IPS-NIHi7 (cell line): ENCODE data around the gene DNAJC8.

Experiments
- DNase-seq: peaks from one replicate; pipeline ENCODE4 v3.0.0; 2012; ENCODE audit warnings: mixed read lengths; ENCODE audit errors: extremely low spot score

Gene DNAJC8

DNA sequence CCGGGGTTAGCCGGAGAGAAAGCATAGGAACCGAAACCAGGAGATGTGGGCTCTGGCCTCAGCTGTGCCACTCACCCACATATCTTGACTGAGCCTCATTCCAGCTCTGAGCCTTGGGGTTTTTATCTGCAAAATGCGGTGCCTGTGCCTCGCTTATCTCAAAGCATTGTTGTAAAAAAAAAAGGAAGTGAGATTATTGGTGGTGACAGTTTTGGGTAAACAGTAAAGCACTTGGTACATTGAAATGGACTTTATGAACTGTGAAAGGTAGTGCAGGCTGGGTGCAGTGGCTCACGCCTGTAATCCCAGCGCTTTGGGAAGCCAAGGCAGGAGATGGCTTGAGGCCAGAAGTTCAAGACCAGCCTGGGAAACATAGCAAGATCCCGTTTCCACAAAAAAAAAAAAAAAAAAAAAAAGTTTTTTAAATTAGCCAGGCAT is 60.1 kb downstream of the DNAJC8 start:
- DNase-seq: no peak

GRCh38 chr1:28171246-28171645 is 61.6 kb downstream of the DNAJC8 start:
- no peak for DNase-seq

DNA sequence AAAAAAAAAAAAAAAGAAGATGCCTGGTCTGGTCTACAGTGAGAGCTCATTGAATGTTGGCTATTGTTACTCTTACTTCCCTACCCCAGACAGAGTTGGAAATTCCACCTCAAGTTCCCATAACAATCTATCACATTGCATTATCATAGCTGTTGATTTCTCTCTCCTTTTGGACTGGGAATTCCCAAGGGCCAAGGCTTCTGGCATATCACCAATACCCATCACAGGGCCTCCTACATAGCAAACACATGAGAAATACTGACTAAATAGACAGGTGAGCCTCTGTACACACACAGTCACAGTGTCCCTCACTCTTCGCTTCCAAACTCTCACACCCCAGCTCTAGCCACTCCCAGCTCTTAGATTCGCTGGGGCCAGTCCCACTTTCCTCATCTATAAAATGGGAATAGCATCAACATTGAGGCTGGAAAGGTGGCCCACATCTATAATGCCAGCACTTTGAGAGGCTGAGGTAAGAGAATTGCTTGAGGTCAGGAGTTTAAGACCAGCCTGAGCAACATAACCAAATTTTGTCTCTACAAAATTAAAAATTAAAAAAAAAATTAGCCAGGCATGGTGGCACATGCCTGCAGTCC is 62.7 kb downstream of the DNAJC8 start:
- no peak for DNase-seq

DNA sequence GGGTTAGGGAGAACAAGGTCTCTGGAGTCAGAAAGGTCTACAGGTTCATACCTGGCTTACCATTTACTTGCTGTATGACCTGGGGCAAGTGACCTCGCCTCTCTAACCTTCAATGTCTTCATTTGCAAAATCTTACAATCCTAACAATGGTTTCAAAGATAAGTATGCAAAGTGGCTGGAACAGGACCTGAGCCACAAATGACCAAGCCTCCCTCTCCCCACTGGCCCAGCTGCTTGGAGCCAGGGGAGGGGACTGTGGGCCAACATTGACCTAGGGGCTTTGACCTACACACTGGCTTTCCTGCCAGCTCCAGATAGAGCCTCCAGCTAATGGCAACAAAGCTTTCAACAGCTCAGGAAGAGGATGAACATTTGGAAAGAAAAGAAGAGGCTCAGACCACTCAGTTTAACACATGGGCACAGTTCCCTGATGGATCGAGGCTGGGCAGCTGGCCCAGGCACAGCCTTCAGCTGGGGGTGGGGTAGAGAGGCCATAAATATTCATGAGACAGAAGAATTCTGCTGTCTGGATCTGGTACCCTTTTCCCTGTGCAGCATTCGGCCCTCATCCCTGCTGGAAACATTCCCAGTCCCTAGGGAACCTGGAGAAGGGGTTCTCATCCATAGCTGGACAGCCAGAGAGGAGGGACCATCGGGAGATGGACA is 69.2 kb downstream of the DNAJC8 start:
- DNase-seq: no peak

DNA sequence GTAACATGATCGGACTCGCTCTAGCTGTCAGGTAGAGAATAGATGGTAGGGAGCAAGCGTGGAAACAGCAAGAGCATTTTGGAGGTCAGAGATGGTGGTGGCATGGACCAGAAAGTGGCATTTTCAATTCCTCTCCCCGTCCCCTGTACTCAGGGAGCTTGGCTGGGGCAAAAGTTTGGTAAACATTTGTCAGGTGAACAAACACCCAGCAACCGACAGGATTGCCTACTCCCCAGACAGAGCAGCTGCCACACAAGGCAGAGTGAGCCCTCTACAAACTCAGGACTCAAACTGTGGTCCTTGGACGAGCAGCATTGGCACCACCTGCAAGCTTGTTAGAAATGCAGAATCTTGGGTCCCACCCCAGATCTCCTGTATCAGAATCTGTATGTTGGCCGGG is 70.7 kb downstream of the DNAJC8 start:
- DNase-seq: no peak

DNA sequence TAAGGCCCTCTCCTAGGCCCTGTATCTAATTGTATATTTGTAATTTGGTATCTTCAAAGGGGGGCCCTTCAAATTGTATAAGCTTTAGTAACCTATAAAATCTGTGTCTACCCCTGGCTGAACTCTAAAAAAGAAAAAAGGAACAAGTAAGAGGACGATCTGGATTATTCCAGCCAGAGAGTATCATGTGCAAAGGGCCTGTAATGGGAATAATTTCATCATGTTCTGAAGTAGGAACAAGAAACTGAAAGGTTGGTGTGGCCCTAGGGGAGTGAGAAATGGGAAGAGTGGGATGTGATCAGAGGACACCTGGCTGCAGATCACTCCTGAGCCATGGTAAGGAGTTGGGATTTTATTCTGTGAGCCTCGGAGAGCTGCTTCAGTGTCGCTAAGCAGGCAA is 71.1 kb downstream of the DNAJC8 start:
- DNase-seq: no peak

GRCh38 chr1:28160782-28161266 is 72.0 kb downstream of the DNAJC8 start:
- no peak for DNase-seq

DNA sequence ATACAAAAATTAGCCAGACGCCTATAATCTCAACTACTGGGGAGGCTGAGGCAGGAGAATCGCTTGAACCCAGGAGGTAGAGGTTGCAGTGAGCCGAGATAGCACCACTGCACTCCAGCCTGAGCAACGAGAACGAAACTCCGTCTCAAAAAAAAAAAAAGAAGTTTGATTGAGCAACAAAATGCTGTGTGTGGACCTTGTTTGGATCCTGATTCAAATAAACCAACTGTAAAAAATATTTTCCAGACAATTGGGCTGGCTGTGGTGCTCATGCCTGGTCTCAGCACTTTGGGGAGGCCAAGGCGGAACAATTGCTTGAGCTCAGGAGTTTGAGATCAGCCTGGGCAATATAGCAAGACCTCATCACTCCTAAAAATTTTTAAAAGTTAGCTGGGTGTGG is 73.1 kb downstream of the DNAJC8 start:
- DNase-seq: no peak

DNA sequence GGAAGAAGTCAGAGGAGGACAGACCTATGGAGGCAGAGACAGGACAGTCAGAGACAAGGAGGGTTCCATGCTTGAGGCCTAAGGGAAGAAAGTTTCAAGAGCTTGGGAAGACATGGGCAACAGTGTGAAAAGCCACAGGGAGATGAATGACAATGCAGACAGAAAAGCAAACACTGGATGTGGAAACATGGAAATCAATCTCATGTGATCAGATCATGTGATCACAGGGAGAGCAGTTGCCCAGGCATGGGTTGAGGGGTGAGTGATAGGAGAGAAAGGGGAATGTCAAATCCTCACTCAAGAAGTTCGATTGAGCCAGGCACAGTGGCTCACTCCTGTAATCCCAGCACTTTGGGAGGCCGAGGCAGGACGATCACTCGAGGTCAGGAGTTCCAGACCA is 73.6 kb downstream of the DNAJC8 start:
- no peak for DNase-seq

DNA sequence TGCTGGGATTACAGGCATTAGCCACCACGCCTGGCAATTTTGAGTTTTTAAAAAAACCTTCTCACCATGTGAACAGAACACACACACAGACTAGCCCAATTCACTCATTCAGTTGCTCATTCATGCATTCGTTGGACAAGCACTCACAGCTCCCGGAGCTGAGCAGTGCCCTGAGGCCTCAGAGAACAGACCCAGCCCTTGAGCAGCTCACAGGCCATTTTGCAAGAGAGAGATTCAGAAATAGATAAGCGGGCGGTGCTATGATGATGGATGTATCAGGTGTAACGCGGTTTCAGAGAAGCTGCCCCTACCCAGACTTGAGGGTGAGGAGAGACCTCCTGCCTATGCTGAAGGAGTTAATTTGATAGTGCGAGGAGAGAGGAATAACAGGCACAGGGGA is 74.9 kb downstream of the DNAJC8 start:
- DNase-seq: no peak

DNA sequence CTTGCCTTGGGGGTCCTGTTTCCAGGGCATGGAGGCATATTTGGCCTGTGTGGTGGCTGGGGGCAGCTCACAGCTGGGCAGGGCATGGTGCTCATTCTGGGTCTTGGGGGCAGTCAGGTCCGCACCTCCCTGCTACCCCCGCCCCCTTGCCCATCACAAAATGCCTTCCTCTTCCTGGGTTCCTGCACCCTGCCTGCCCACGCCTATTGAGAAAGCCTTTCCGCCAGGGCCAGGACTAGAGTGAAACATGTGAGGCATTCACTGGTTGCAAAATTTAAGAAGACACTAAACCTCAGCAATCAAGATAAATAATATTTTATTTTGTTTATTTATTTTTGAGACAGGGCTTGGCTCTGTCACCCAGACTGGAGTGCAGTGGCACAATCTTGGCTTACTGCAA is 76.0 kb downstream of the DNAJC8 start:
- DNase-seq: no peak

DNA sequence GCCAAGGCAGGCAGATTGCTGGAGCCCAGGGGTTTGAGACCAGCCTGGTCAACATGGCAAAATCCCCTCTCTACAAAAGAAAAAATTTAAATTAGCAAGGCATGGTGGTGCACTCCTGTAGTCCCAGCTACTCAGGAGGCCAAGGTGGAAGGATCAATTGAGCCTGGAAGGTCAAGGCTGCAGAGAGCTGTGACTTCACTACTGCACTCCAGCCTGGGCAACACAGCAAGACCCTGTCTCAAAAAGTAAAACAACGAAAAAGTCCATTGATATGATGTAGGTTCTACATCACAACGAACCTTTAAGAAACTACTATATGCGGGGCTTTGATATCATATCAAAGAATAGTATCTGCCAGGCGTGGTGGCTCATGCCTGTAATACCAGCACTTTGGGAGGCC is 77.2 kb downstream of the DNAJC8 start:
- no peak for DNase-seq

DNA sequence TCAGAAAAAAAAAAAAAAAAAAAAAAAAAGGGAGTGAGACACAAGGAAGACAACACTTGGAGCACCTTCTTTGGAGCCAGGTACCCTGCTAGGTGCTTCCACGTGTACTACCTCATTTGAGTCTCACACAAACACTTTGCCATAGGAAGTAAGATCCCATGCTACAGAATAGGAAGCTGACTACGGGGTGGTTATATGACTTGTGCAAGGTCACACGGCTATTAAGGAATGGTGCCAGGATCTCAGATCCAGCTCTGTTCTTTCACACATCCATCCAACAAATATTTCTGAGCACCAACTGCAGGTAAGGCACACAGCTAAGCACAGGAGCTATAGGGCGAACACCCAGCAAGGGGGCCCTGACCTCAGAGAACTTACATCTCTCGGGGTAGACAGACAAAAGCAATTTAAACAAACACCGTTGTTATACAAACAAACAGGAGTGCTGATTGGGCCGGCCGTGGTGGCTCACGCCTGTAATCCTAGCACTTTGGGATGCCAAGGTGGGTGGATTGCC is 78.7 kb downstream of the DNAJC8 start:
- no peak for DNase-seq
